ES-I3 (cell line): ENCODE data around the gene MMP24.
A peak's percentile ranks its signal among the peaks of the same experiment; 100 is the strongest.
"Not testable (repeated sequence)": the region's sequence is repeated elsewhere in the genome, so short reads cannot be mapped to it uniquely, and the experiment has no call there.

ENCODE experiments used
- H3K36me3 ChIP-seq: 2 replicates; pipeline ENCODE4 v1.6.1; 2013; ENCODE audit warnings: mild to moderate bottlenecking, low read length, control low read depth, moderate library complexity; ENCODE audit not compliant: insufficient read depth
- H3K4me1 ChIP-seq: 2 replicates; pipeline ENCODE4 v1.6.1; 2013; ENCODE audit warnings: mild to moderate bottlenecking, control low read depth, low read length; ENCODE audit not compliant: insufficient read depth
- H3K9ac ChIP-seq: 2 replicates; pipeline ENCODE4 v1.6.1; 2013; ENCODE audit warnings: low read depth, mild to moderate bottlenecking, low read length, moderate library complexity
- H3K9me3 ChIP-seq: 2 replicates; pipeline ENCODE4 v1.6.1; 2013; ENCODE audit warnings: mild to moderate bottlenecking, low read length, moderate library complexity; ENCODE audit not compliant: control insufficient read depth, insufficient read depth

The MMP24 gene

GRCh38 chr20:35260426-35260825, 33.9 kb downstream of the MMP24 start:
- Histone ChIP-seq H3K4me1 (peaks cover 45% of the 10 kb centered on the region), H3K36me3 (0 out of 2 replicates have a peak, but pooled peaks cover 5% of the 10 kb centered on the region), H3K9me3 (no peaks in the 10 kb centered on the region), H3K9ac (no peak overlapping the region)

DNA sequence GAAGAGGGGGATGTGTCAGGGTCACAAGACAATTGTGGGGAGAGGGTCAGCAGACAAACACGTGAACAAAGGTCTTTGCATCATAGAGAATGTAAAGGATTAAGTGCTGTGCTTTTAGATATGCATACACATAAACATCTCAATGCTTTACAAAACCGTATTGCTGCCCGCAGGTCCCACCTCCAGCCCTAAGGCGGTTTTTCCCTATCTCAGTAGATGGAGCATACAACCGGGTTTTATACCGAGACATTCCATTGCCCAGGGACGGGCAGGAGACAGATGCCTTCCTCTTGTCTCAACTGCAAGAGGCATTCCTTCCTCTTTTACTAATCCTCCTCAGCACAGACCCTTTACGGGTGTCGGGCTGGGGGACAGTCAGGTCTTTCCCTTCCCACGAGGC, 35.8 kb downstream of the MMP24 start:
- H3K9me3 ChIP-seq, H3K36me3 ChIP-seq, H3K9ac ChIP-seq: not testable (repeated sequence)
- H3K4me1 ChIP-seq, result peaks cover 50% of the 10 kb centered on the region

- Histone ChIP-seq H3K4me1 (peaks cover 45% of the 10 kb centered on the region), H3K9ac (peak overlapping the region; percentile 45)
- H3K9me3 ChIP-seq, H3K36me3 ChIP-seq: not testable (repeated sequence)
These were observed 36.4 kb downstream of the MMP24 start for GRCh38 chr20:35262731-35263531.

DNA sequence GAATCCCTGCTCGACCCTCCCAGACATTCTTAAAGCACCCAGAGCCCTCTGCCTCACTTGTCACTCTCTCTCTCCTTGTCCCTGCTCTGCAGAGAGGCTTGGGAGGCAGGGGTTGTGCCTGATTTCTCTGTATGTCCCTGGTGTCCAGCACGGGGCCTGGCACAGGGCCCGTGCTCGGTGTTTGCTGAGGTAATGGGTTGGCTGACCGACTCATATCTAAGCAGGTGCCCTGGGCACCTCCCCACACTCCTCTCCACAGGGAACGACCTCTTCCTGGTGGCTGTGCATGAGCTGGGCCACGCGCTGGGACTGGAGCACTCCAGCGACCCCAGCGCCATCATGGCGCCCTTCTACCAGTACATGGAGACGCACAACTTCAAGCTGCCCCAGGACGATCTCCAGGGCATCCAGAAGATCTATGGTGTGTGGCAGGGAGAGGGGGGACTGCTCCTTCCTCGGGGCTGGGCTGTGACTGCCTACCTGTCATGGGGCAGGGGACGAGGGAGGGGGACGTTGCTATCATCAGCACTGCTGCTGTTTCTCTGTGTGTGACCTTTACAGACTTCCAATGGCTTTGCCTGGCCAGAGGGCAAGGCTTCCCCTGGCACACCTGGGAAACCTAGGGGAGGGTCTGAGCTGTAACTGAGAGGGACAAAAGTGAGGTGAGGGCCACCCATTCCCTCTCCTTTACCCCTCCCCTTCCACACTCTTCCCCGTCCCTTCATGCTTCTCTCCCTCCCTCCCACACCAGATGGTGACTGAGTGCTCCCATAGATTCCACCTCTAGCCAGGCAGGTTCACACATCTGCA, 37.2 kb downstream of the MMP24 start:
- Histone ChIP-seq H3K4me1 (peaks cover 45% of the 10 kb centered on the region), H3K9me3 (no peaks in the 10 kb centered on the region), H3K36me3 (no peaks in the 10 kb centered on the region), H3K9ac (peak overlapping the region; percentile 45)

DNA sequence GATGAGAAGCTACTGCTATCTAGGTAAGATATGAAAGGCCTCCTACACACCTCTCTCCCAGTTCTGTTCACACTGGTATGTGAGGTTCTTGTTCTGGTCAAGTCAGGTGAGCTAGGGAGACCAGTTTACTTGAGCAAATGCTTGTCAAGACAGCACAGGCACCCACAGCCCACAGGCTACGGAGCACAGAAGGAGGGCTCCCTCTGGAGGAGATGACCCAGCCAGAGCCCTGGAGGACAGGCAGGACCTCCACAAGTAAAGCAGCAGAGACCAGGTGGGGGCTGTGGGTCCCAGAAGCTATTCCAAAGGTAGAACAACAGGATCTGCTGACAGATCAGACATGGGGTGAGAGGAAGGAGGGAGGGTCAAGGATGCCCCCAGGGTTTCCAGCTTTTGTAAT, 38.3 kb downstream of the MMP24 start:
- Histone ChIP-seq H3K4me1 (peaks cover 38% of the 10 kb centered on the region), H3K9me3 (no peaks in the 10 kb centered on the region), H3K36me3 (no peaks in the 10 kb centered on the region), H3K9ac (no peak overlapping the region)

DNA sequence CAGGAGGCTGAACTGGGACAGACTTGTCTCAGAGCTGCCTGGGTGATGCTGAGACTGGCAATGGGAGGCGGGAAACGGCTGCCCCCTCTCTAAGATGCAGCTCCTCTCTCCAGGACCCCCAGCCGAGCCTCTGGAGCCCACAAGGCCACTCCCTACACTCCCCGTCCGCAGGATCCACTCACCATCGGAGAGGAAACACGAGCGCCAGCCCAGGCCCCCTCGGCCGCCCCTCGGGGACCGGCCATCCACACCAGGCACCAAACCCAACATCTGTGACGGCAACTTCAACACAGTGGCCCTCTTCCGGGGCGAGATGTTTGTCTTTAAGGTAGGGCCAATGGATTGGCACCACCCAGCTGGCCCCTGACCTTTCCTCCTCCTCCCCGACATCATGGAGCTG, 40.6 kb downstream of the MMP24 start:
- H3K9me3 ChIP-seq, result no peaks in the 10 kb centered on the region
- H3K9ac ChIP-seq, result no peak overlapping the region
- no peaks in the 10 kb centered on the region for H3K36me3 ChIP-seq
- peaks cover 20% of the 10 kb centered on the region for H3K4me1 ChIP-seq

DNA sequence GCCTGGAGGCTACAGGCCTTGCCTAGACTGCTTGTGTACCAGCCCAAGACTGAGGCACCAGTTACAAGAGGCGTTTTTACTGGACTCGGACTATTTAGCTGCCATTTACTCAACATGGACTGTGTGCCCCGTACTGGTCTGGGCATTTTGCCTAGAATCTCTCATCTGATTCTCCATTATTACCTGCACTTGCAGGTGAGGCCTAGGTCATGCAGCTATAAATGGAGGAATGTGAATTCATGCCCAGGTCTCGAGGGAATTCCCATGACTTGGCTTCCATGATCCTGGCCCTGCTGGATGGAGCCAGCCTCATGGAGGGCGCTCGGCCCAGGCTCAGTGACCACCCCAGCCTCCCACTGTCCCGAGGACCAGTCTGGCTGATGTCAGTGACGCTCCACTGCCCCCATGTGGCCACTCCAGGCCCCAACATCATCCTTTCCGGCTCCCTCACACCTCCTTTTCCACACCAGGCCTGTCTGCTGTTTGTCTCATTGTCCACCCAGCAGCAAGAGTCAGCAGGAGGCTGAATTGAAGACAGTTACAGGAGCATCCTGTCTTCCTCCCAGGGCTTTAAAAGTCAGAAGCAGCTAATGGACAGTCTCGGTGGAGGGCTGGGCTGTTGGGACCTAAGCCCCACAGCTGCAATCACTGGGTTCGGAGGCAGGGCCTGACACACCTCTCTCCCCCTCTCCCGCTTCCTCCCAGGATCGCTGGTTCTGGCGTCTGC, 42.7 kb downstream of the MMP24 start:
- H3K9ac ChIP-seq, result no peak overlapping the region
- H3K36me3 ChIP-seq, result no peaks in the 10 kb centered on the region
- H3K4me1 ChIP-seq, result peaks cover 11% of the 10 kb centered on the region
- no peaks in the 10 kb centered on the region for H3K9me3 ChIP-seq

DNA sequence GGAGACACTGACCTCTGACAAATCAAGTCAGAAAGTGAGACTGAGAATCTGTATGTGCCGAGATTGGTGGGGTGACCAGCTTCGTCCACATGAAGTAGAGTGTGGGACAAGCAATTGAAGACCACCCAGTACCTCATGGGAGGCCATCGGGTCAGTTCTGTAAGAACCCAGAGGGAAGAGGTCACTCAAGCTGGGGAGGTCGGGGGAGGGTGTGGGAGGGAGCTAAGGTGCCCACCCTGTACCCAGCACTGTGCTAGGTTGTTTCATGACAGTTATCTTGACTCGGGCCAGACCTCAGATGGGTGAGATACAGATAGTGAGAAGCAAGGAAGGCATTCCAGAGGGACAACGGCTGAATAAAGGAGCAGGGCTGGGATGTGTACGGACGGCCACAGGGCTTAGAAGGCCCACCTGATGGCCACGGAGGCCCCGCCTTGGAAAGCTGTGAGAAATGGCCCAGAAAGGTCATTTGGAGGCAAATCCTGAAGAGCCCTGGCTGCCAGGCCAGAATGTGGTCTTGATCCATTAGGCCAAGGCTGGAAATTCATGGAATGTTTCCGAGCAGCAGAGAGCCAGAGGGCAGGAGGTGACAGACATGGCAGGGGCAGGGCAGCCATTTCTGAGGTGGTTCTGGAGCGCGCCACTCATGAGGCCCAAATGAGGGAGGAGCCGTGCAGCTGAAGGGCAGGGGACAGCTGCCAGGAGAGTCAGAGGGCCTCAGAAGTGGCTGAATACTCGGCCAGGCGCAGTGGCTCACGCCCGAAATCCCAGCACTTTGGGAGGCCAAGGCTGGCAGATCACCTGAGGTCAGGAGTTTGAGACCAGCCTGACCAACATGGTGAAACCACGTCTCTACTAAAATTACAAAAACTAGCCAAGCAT, 43.8 kb downstream of the MMP24 start:
- H3K9ac ChIP-seq, result no peak overlapping the region
- no peaks in the 10 kb centered on the region for H3K9me3 ChIP-seq
- H3K4me1 ChIP-seq, result peaks cover 5% of the 10 kb centered on the region; the same call in 1 of the 2 replicates
- H3K36me3 ChIP-seq, result no peaks in the 10 kb centered on the region

- peaks cover 5% of the 10 kb centered on the region; the same call in 1 of the 2 replicates for H3K4me1 ChIP-seq
These were observed 44.8 kb downstream of the MMP24 start for GRCh38 chr20:35271073-35271882.

GRCh38 chr20:35271904-35272303, 45.4 kb downstream of the MMP24 start:
- H3K9me3 ChIP-seq, result no peaks in the 10 kb centered on the region
- H3K36me3 ChIP-seq, result no peaks in the 10 kb centered on the region
- no peak overlapping the region for H3K9ac ChIP-seq
- no peaks in the 10 kb centered on the region; the same call in 1 of the 2 replicates for H3K4me1 ChIP-seq

More at GRCh38 chr20:35271073-35271882, 44.8 kb downstream of the MMP24 start:
- no peak overlapping the region for H3K9ac ChIP-seq
- no peaks in the 10 kb centered on the region for H3K9me3 ChIP-seq
- H3K36me3 ChIP-seq, result no peaks in the 10 kb centered on the region

- H3K4me1 ChIP-seq, result no peaks in the 10 kb centered on the region; the same call in 1 of the 2 replicates
- no peaks in the 10 kb centered on the region for H3K36me3 ChIP-seq
- H3K9ac ChIP-seq, result no peak overlapping the region
- no peaks in the 10 kb centered on the region for H3K9me3 ChIP-seq
These were observed 47.1 kb downstream of the MMP24 start for GRCh38 chr20:35273449-35274171.

- H3K9ac ChIP-seq, result no peak overlapping the region
- H3K36me3 ChIP-seq, result 0 out of 2 replicates have a peak, but pooled peaks cover 6% of the 10 kb centered on the region
- H3K4me1 ChIP-seq, result no peaks in the 10 kb centered on the region; the same call in 1 of the 2 replicates
- no peaks in the 10 kb centered on the region for H3K9me3 ChIP-seq
These were observed 47.9 kb downstream of the MMP24 start for GRCh38 chr20:35274172-35275092.
